PFSK-1 (cell line): ENCODE results near the gene GSTM4.

ENCODE experiments used
- POLR2AphosphoS5 ChIP-seq: IDR thresholded peaks from 2 replicates; pipeline ENCODE4 v1.6.1; 2012; ENCODE audit warnings: low read depth, mild to moderate bottlenecking, control low read depth, low read length, moderate library complexity
- TAF1 ChIP-seq: IDR thresholded peaks from 2 replicates; pipeline ENCODE4 v1.6.1; 2012; ENCODE audit warnings: low read length, control low read depth, borderline replicate concordance; ENCODE audit not compliant: insufficient read depth

- TF ChIP-seq TAF1 (no peak), POLR2AphosphoS5 (no peak)
These were observed 8.8 kb downstream of the GSTM4 start for GRCh38 chr1:109664671-109665070.
